Measurements from ENCODE around the gene FOXP1. TPM values are rescaled to one million over a fixed set of nuclear protein-coding genes. Genes with fewer than 3 reads are reported as not detected.
"Not testable (repeated sequence)": the region's sequence is repeated elsewhere in the genome, so short reads cannot be mapped to it uniquely, and the experiment has no call there.

The FOXP1 gene
- total RNA-seq, 4 donors from 2014 or later: 54.2 to 152 (median 129) TPM

DNA sequence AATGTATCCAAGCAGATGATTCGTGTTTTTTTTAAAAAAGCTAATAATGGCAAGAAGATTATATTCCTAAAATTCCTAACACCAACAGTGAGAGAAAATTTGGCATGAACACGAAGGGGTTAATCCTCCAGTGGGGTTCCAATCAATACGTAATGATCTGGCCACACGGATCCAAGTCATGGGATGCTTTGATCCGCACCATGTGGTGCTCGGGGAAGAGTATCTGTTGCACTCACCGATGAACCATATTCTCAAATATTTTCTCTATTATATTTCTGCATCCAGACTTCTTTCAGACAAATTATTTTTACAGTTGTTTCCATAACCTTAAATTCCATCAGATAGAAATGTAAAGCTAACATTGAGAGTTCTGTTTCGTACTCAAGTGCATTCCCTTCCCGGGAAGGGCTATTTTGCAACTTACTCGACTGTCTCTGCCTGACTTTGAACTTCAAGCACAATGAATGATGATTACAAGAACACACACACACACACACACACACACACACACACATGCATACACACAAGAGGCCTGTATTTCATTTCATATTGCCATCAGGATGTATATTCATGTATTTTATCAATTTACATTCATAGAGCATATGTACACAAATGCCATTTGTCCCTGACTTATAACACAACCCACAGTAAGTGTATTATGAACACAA lies 567.2 kb downstream of the FOXP1 start:
- Histone ChIP-seq H3K4me1 (no peaks in the 10 kb centered on the region), H3K27me3 (no peaks in the 10 kb centered on the region), H3K27ac (peak overlapping the region in 1 of 2 donors; percentile 8), H3K36me3 (no peaks in the 10 kb centered on the region), H3K4me3 (no peak overlapping the region), H3K9me3 (no peaks in the 10 kb centered on the region)
- no peak for DNase-seq
- intact Hi-C loops (cut with DNase I; ENCODE audit: low total_unique reads): no loop called here
- TF ChIP-seq CTCF (IDR thresholded peaks at IDR 0.05) (no peak), POLR2A (IDR thresholded peaks at IDR 0.05) (no peak)

- intact Hi-C loops (cut with DNase I; ENCODE audit: low total_unique reads); DNase-seq; H3K4me1 ChIP-seq; H3K9me3 ChIP-seq; H3K36me3 ChIP-seq; H3K27me3 ChIP-seq; H3K4me3 ChIP-seq; H3K27ac ChIP-seq: not testable (repeated sequence)
Observed at GRCh38 chr3:71014616-71015015, 568.9 kb downstream of the FOXP1 start.

DNA sequence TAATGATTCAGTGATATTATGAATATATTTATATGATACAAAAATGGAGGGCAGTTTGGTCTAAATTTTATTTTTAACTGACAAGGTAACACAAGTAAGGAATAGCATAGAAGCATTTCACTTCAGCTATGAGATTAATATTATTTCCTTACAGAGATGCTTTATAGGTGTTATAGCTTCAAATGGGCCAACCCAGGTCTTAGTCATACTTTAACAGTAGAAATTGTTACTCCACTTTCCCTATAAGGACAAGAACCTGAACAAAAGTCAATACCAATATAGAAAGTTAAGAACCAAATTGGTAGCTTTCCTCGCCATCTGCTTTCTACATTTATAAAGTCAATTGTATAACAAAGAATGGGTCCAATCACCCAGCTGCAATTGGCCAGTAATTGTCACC lies 570.6 kb downstream of the FOXP1 start:
- Histone ChIP-seq H3K4me3 (no peak overlapping the region), H3K27me3 (no peaks in the 10 kb centered on the region), H3K4me1 (no peaks in the 10 kb centered on the region), H3K27ac (no peak overlapping the region), H3K9me3 (no peaks in the 10 kb centered on the region), H3K36me3 (no peaks in the 10 kb centered on the region)
- TF ChIP-seq POLR2A (IDR thresholded peaks at IDR 0.05) (no peak), CTCF (IDR thresholded peaks at IDR 0.05) (no peak)
- no peak for DNase-seq
- intact Hi-C loops (cut with DNase I; ENCODE audit: low total_unique reads): no loop called here

DNA sequence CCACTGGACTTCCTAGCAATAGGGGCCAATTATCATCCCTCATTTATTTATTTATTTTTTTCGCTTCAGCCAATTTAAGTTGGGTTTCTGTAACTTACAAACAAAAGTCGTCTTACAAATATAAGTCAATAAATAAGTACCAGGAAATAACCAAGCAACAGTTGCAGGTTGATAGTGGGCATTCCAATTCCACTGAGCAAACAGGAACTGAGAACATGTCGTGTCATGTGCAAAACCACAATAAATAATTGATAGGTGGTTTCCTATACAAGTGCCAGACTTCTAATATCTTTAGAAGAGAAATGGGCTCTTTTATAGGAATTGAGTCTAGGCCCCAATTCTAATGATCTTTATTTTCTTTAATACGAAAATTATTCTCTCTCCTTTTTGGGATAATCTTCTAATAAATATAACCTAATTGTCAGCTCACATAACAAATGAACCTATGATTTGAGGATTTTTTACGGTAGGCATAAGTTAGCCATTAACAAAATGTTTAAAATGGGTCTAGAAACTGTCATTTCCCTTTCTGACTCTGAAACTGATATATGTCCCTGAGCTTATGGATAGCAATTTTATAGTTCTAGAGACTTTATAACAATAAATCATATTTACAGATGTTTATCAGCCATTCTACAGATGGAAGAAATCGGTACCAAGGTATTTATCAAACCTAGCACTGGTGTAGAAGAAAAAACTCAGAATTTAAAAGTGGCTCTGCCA lies 571.8 kb downstream of the FOXP1 start:
- no peak overlapping the region for H3K27ac ChIP-seq
- H3K27me3 ChIP-seq: no peaks in the 10 kb centered on the region
- H3K4me3 ChIP-seq: no peak overlapping the region
- H3K4me1 ChIP-seq: no peaks in the 10 kb centered on the region
- TF ChIP-seq CTCF (IDR thresholded peaks at IDR 0.05) (no peak), POLR2A (IDR thresholded peaks at IDR 0.05) (no peak)
- no peaks in the 10 kb centered on the region for H3K9me3 ChIP-seq
- no peaks in the 10 kb centered on the region for H3K36me3 ChIP-seq
- intact Hi-C loops (cut with DNase I; ENCODE audit: low total_unique reads): no loop called here
- DNase-seq: no peak

- Histone ChIP-seq H3K9me3 (no peaks in the 10 kb centered on the region), H3K4me3 (no peak overlapping the region), H3K4me1 (no peaks in the 10 kb centered on the region), H3K27ac (no peak overlapping the region), H3K27me3 (no peaks in the 10 kb centered on the region), H3K36me3 (no peaks in the 10 kb centered on the region)
- intact Hi-C loops (cut with DNase I; ENCODE audit: low total_unique reads): no loop called here
- no peak for DNase-seq
- TF ChIP-seq POLR2A (IDR thresholded peaks at IDR 0.05) (no peak), CTCF (IDR thresholded peaks at IDR 0.05) (no peak)
Observed at GRCh38 chr3:71010726-71011455, 572.6 kb downstream of the FOXP1 start.

Measured in uterus (tissue), 4 donors.